Lung (tissue), 12 donors: Measurements from ENCODE around the gene EIF4A3. TPM values are rescaled to one million over a fixed set of nuclear protein-coding genes. Genes with fewer than 3 reads are reported as not detected.

ENCODE experiments used
- ATAC-seq: fragments of 200-7000 bp; cut with Tn5 transposase; one replicate; pipeline ENCODE4 v1.9.1; 2020; ENCODE audit warnings: moderate number of reproducible peaks; ENCODE audit not compliant: insufficient read depth, low FRiP score
- DNase-seq, 3 donors: peaks; one replicate each; pipeline ENCODE4 v3.0.0-alpha.2; 2013 to 2017
- H3K27ac ChIP-seq, 2 donors: one replicate each; pipeline ENCODE4 v1.5.1; 2013; ENCODE audit warnings: mild to moderate bottlenecking in 2 of 2, moderate library complexity in 2 of 2, control low read depth in 1 of 2, inconsistent platforms in 1 of 2, low read depth in 1 of 2, low read length in 1 of 2
- H3K27me3 ChIP-seq, 3 donors: one replicate each; pipeline ENCODE4 v1.5.1; 2013; ENCODE audit warnings: low read length in 2 of 3; ENCODE audit not compliant: control insufficient read depth in 3 of 3, insufficient read depth in 3 of 3
- H3K36me3 ChIP-seq, 4 donors: one replicate each; pipeline ENCODE4 v1.5.1; 2013; ENCODE audit warnings: low read length in 4 of 4, mild to moderate bottlenecking in 1 of 4, moderate library complexity in 1 of 4; ENCODE audit not compliant: control insufficient read depth in 4 of 4, insufficient read depth in 4 of 4
- H3K4me1 ChIP-seq, 5 donors: one replicate each; pipeline ENCODE4 v1.5.1; 2013; ENCODE audit warnings: low read length in 5 of 5, mild to moderate bottlenecking in 2 of 5, moderate library complexity in 1 of 5; ENCODE audit not compliant: control insufficient read depth in 5 of 5, insufficient read depth in 5 of 5
- H3K4me3 ChIP-seq: one replicate; pipeline ENCODE4 v1.5.1; 2013; ENCODE audit warnings: mild to moderate bottlenecking, control low read depth, moderate library complexity
- H3K9ac ChIP-seq, 2 donors: one replicate each; pipeline ENCODE4 v1.5.1; 2013; ENCODE audit warnings: low read length in 2 of 2, control low read depth in 1 of 2; ENCODE audit not compliant: insufficient read depth in 1 of 2
- H3K9me3 ChIP-seq, 4 donors: one replicate each; pipeline ENCODE4 v1.5.1; 2013; ENCODE audit warnings: low read length in 3 of 4, mild to moderate bottlenecking in 1 of 4, moderate library complexity in 1 of 4; ENCODE audit not compliant: control insufficient read depth in 4 of 4, insufficient read depth in 3 of 4
- CTCF ChIP-seq: IDR thresholded peaks from 2 replicates; pipeline ENCODE4 v1.5.1; 2012; ENCODE audit warnings: mild to moderate bottlenecking; ENCODE audit errors: control extremely low read depth, extremely low read depth
- WGBS, 2 donors: extraction: QIAGEN DNeasy Blood & Tissue Kit; methylation state at CpG; one replicate each; pipeline ENCODE4 v1.1.7; 2013; 5-methylcytosine and 5-hydroxymethylcytosine counted together
- polyA plus RNA-seq, 2 donors: library from polyadenylated mRNA; stranded (reverse); fragments of 200-250 nt; gene quantifications; one replicate each; pipeline ENCODE4 v1.2.1, GENCODE V29; 2013
- total RNA-seq, 2 donors: library from RNA; depleted of rRNA in 1 of 2; stranded (reverse); fragments of >200 nt in 1 of 2; gene quantifications; one replicate each; pipeline ENCODE4 v1.2.1, GENCODE V29; 2014 to 2021
- donor health status: control.
- donor health status: control.
- donor health status: Bipolar disorder and iron deficiency.
- donor health status: healthy.
- donor health status: DM: yes; HTN: yes; CAD: no.

EIF4A3 gene
- total and polyA plus RNA-seq, 4 donors: 37.4 to 112 (median 62.4) TPM

- TF ChIP-seq CTCF: no peak
- Histone ChIP-seq H3K4me1 (peaks cover 0 to 4% (median 0%) of the 10 kb centered on the region in 5 donors), H3K27me3 (peaks cover 0 to 2% (median 0%) of the 10 kb centered on the region in 3 donors), H3K27ac (no peak overlapping the region), H3K4me3 (no peak overlapping the region), H3K36me3 (peaks cover 0 to 9% (median 0%) of the 10 kb centered on the region in 4 donors), H3K9me3 (peaks cover 0 to 2% (median 0%) of the 10 kb centered on the region in 4 donors), H3K9ac (no peak overlapping the region)
- 88 to 90% methylated on average over 6 of the region's 6 CpGs for WGBS, 2 donors
- no peak for DNase-seq
- ATAC-seq: no peak
Observed at GRCh38 chr17:80122926-80123505, 23.9 kb downstream of the EIF4A3 start.

- H3K27ac ChIP-seq: no peak overlapping the region
- peaks cover 0 to 4% (median 0%) of the 10 kb centered on the region in 5 donors for H3K4me1 ChIP-seq
- peaks cover 0 to 2% (median 0%) of the 10 kb centered on the region in 4 donors for H3K9me3 ChIP-seq
- TF ChIP-seq CTCF: no peak
- ATAC-seq (no peak), DNase-seq (no peak)
- H3K9ac ChIP-seq: no peak overlapping the region
- no peak overlapping the region for H3K4me3 ChIP-seq
- 90 to 94% methylated on average over 17 of the region's 17 CpGs for WGBS, 2 donors
- H3K36me3 ChIP-seq: peaks cover 0 to 10% (median 0%) of the 10 kb centered on the region in 4 donors
- no peaks in the 10 kb centered on the region for H3K27me3 ChIP-seq
Observed at GRCh38 chr17:80122026-80122575, 24.8 kb downstream of the EIF4A3 start.

- DNase-seq (no peak), ATAC-seq (no peak)
- 90 to 91% methylated on average over 9 of the region's 9 CpGs for WGBS, 2 donors
- Histone ChIP-seq H3K9me3 (peaks cover 0 to 2% (median 0%) of the 10 kb centered on the region in 4 donors), H3K4me3 (no peak overlapping the region), H3K27ac (no peak overlapping the region), H3K27me3 (no peaks in the 10 kb centered on the region), H3K4me1 (no peaks in the 10 kb centered on the region), H3K9ac (no peak overlapping the region), H3K36me3 (peaks cover 0 to 11% (median 0%) of the 10 kb centered on the region in 4 donors)
- TF ChIP-seq CTCF: no peak
Observed at GRCh38 chr17:80119839-80120238, 27.1 kb downstream of the EIF4A3 start.
